Thoracic aorta (tissue), 2 donors: ENCODE results near the gene REEP2. TPM values are rescaled to one million over a fixed set of nuclear protein-coding genes. Genes with fewer than 3 reads are reported as not detected.

Source experiments
- ATAC-seq: fragments of 150-250 bp; one replicate; pipeline ENCODE4 v1.8.0; 2017; ENCODE audit warnings: low read depth; ENCODE audit not compliant: insufficient number of reproducible peaks, low FRiP score
- DNase-seq: peaks from one replicate; pipeline ENCODE4 v3.0.0-alpha.2; 2020; ENCODE audit warnings: low spot score
- H3K27ac ChIP-seq, 2 donors: fragments of 200-600 bp; sonication (generic); 1 replicate in 1 of 2; 2 replicates in 1 of 2; pipeline ENCODE4 v1.5.1; 2016; ENCODE audit warnings: mild to moderate bottlenecking in 2 of 2, moderate library complexity in 2 of 2
- H3K27me3 ChIP-seq: fragments of 200-600 bp; sonication (generic); replicated peaks from 2 replicates; pipeline ENCODE4 v1.6.0; 2016; ENCODE audit warnings: mild to moderate bottlenecking; ENCODE audit not compliant: insufficient read depth
- H3K36me3 ChIP-seq: fragments of 200-600 bp; sonication (generic); one replicate; pipeline ENCODE4 v1.5.1; 2016
- H3K4me1 ChIP-seq, 2 donors: fragments of 200-600 bp; sonication (generic); 1 replicate in 1 of 2; 2 replicates in 1 of 2; pipeline versions ENCODE4 v1.5.1 to v1.6.0; 2016; ENCODE audit warnings: low read depth in 2 of 2, mild to moderate bottlenecking in 1 of 2; ENCODE audit not compliant: control insufficient read depth in 1 of 2
- H3K4me3 ChIP-seq: fragments of 200-600 bp; sonication (generic); 2 replicates; pipeline ENCODE4 v1.5.1; 2016; ENCODE audit warnings: mild to moderate bottlenecking
- H3K9me3 ChIP-seq: fragments of 200-600 bp; sonication (generic); 2 replicates; pipeline ENCODE4 v1.5.1; 2016
- total RNA-seq, 2 donors: library from RNA; depleted of rRNA; stranded (reverse); fragments of >200 nt; gene quantifications; one replicate each; pipeline versions ENCODE4 v1.1.0 to v1.2.3, GENCODE V29; 2016
- TF ChIP-seq, protein P1 (sequence below): fragments of 200-600 bp; sonication (generic); IDR thresholded peaks from one replicate; pipeline ENCODE4 v1.5.1; 2019; ENCODE audit warnings: antibody characterized with exemption

The REEP2 gene
- total RNA-seq, 2 donors from 2014 or later: 8.9 to 11.5 TPM

DNA sequence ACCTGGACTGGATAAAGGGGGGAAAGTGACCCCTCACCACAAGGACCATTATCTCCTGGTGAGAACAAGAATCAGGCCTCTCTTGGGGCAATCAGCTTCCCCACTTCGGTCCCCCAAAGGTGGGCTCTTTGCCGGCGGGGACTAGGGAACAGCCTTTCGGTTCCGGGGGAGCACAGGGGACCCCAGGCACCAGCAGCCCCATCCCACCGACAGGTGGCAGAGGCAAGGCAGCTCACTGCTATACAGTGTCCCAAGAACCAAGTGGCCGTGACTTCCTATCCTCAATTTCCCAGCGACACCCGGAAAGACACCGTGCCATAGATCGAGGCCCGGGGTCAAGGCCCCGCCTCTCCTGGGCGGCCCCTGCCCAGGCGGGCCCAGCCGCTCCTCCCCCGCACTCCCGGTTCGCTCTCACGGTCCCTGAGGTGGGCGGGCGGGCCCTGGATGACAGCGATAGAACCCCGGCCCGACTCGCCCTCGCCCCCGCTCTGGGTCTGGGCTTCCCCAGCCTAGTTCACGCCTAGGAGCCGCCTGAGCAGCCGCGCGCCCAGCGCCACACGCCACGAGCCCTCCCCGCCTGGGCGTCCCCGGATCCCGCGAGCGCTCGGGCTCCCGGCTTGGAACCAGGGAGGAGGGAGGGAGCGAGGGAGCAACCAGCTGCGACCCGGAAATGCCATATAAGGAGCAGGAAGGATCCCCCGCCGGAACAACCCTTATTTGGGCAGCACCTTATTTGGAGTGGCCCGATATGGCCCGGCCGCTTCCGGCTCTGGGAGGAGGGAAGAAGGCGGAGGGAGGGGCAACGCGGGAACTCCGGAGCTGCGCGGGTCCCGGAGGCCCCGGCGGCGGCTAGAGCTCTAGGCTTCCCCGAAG is 25.8 kb downstream of the REEP2 start:
- Histone ChIP-seq H3K27ac (peak overlapping the region; percentile 96 to 99), H3K36me3 (peaks cover 8% of the 10 kb centered on the region), H3K27me3 (no peaks in the 10 kb centered on the region), H3K9me3 (no peaks in the 10 kb centered on the region), H3K4me1 (peaks cover 12 to 49% of the 10 kb centered on the region in 2 donors), H3K4me3 (peak overlapping the region; percentile 84)
- TF ChIP-seq, protein P1, sequence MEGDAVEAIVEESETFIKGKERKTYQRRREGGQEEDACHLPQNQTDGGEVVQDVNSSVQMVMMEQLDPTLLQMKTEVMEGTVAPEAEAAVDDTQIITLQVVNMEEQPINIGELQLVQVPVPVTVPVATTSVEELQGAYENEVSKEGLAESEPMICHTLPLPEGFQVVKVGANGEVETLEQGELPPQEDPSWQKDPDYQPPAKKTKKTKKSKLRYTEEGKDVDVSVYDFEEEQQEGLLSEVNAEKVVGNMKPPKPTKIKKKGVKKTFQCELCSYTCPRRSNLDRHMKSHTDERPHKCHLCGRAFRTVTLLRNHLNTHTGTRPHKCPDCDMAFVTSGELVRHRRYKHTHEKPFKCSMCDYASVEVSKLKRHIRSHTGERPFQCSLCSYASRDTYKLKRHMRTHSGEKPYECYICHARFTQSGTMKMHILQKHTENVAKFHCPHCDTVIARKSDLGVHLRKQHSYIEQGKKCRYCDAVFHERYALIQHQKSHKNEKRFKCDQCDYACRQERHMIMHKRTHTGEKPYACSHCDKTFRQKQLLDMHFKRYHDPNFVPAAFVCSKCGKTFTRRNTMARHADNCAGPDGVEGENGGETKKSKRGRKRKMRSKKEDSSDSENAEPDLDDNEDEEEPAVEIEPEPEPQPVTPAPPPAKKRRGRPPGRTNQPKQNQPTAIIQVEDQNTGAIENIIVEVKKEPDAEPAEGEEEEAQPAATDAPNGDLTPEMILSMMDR: peak; percentile 52
- ATAC-seq (peak; percentile 82), DNase-seq (peak; percentile 91)

DNA sequence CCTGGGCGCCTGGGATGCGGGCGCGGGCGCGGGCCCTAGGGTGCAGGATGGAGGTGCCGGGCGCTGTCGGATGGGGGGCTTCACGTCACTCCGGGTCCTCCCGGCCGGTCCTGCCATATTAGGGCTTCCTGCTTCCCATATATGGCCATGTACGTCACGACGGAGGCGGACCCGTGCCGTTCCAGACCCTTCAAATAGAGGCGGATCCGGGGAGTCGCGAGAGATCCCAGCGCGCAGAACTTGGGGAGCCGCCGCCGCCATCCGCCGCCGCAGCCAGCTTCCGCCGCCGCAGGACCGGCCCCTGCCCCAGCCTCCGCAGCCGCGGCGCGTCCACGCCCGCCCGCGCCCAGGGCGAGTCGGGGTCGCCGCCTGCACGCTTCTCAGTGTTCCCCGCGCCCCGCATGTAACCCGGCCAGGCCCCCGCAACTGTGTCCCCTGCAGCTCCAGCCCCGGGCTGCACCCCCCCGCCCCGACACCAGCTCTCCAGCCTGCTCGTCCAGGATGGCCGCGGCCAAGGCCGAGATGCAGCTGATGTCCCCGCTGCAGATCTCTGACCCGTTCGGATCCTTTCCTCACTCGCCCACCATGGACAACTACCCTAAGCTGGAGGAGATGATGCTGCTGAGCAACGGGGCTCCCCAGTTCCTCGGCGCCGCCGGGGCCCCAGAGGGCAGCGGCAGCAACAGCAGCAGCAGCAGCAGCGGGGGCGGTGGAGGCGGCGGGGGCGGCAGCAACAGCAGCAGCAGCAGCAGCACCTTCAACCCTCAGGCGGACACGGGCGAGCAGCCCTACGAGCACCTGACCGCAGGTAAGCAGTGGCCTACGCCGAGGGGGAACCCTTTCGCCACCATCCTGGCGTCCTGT is 26.6 kb downstream of the REEP2 start, which contains the start of gene EGR1:
EGR1 (plus strand) TSS at position 219 of the 864 bp plus-strand sequence; CDS start at position 502, 283 bp downstream.
- DNase-seq: peak; percentile 84
- Histone ChIP-seq H3K27me3 (no peaks in the 10 kb centered on the region), H3K27ac (peak within 1 kb of the TSS; percentile 96 to 99), H3K36me3 (peaks cover 8% of the 10 kb centered on the region), H3K9me3 (no peaks in the 10 kb centered on the region), H3K4me3 (peak within 1 kb of the TSS; percentile 84), H3K4me1 (peaks cover 12 to 49% of the 10 kb centered on the region in 2 donors)
- TF ChIP-seq, protein P1: peak; percentile 38
- ATAC-seq: peak; percentile 40

DNA sequence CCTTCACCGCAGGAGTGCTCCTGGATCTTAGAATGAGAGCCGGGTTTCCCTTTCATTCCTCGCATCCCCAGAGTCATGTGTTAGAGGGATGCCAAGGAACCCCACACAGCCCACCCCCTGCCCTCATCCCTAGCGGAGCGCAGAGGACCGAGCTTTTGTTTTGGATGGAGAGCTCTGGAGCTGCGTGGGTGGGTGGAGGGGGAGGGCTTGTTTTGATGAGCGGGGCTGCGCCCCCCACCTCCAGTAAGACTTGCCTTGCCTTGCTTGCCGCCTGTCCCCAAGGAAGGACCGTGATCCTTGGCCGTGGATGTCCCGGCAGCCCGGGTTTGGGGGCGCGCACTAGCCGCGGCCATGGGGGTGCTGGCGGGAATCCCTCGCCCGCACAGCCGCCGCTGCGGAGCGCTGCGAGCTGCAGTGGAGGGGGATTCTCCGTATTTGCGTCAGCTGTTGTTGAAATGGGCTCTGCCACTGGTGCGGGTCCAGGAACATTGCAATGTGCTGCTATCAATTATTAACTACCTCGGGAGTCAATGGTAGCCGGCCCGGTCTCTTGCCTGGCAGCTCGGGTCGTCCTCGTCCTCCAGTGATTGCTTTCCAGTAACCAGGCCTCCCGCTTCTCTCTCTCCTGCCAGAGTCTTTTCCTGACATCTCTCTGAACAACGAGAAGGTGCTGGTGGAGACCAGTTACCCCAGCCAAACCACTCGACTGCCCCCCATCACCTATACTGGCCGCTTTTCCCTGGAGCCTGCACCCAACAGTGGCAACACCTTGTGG is 27.5 kb downstream of the REEP2 start:
- DNase-seq (no peak), ATAC-seq (no peak)
- Histone ChIP-seq H3K4me3 (peak overlapping the region; percentile 84), H3K36me3 (peaks cover 8% of the 10 kb centered on the region), H3K4me1 (peaks cover 12 to 41% of the 10 kb centered on the region in 2 donors), H3K27ac (peak overlapping the region; percentile 28 to 51), H3K27me3 (no peaks in the 10 kb centered on the region), H3K9me3 (no peaks in the 10 kb centered on the region)
- TF ChIP-seq, protein P1: no peak

DNA sequence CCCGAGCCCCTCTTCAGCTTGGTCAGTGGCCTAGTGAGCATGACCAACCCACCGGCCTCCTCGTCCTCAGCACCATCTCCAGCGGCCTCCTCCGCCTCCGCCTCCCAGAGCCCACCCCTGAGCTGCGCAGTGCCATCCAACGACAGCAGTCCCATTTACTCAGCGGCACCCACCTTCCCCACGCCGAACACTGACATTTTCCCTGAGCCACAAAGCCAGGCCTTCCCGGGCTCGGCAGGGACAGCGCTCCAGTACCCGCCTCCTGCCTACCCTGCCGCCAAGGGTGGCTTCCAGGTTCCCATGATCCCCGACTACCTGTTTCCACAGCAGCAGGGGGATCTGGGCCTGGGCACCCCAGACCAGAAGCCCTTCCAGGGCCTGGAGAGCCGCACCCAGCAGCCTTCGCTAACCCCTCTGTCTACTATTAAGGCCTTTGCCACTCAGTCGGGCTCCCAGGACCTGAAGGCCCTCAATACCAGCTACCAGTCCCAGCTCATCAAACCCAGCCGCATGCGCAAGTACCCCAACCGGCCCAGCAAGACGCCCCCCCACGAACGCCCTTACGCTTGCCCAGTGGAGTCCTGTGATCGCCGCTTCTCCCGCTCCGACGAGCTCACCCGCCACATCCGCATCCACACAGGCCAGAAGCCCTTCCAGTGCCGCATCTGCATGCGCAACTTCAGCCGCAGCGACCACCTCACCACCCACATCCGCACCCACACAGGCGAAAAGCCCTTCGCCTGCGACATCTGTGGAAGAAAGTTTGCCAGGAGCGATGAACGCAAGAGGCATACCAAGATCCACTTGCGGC is 28.2 kb downstream of the REEP2 start:
- no peak for ATAC-seq
- H3K4me1 ChIP-seq: peaks cover 12 to 36% of the 10 kb centered on the region in 2 donors
- H3K27ac ChIP-seq: no peak overlapping the region
- H3K27me3 ChIP-seq: no peaks in the 10 kb centered on the region
- TF ChIP-seq, protein P1: no peak
- no peaks in the 10 kb centered on the region for H3K9me3 ChIP-seq
- DNase-seq: no peak
- H3K4me3 ChIP-seq: peak overlapping the region; percentile 84
- peaks cover 8% of the 10 kb centered on the region for H3K36me3 ChIP-seq
